T1000 (cell line): ENCODE results near the gene DNASE2.
"Not testable (repeated sequence)": the region's sequence is repeated elsewhere in the genome, so short reads cannot be mapped to it uniquely, and the experiment has no call there.

ENCODE experiments used
- DNase-seq: peaks from one replicate; lab custom pipeline; 2025; ENCODE audit warnings: mixed read lengths; lab: John Stamatoyannopoulos, UW

The DNASE2 gene

DNA sequence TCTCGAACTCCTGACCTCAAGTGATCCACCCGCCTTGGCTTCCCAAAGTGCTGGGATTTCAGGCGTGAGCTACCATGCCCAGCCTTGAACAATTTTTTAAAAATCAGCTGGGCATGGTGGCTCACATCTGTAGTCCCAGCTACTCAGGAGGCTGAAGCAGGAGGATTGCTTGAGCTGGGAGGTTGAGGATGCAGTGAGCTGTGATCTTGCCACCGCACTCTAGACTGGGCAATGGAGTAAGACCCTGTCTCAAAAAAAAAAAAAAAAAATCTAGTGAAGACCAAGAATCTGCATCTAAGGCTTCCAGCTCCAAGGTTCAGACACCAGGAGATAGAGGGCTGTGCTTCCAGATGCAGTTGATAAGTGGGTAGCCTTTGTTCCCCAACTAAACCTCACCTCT lies 17.1 kb downstream of the DNASE2 start:
- DNase-seq, result no peak

GRCh38 chr19:12859546-12859945 lies 21.7 kb downstream of the DNASE2 start:
- no peak for DNase-seq

DNA sequence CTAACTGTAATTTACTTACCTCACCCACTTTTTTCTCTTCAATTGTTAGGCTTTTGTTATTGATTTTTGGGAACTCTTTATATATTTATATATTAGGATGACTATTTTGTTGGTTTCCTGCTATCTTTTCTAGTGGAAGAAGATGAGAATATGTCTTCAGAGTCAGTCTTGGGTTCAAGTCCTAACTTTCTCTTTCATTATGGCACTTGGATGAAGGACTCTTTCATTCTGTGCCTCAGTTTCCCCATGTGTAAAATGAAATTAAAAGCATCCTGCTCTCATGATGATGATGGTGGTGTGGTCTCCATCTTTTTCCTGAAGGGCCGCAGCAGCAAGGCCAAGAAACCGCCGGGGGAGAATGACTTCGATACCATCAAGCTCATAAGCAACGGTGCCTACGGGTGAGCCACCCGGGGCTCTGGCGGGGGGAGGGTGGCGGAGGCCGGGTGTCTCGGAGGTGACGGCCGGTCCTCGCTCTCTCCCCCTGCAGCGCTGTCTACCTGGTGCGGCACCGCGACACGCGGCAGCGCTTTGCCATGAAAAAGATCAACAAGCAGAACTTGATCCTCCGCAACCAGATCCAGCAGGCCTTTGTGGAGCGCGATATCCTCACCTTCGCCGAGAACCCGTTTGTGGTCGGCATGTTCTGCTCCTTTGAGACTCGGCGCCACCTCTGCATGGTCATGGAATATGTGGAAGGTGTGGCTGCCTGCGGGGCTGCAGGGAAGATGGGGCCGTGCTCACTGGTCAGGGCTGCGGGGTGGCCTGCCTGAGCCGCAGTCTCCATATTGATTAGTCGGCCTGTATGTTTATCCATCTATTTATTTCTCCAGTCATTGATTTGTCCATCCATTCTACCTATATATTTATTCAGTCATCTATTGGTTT lies 23.0 kb downstream of the DNASE2 start:
- no peak for DNase-seq

DNA sequence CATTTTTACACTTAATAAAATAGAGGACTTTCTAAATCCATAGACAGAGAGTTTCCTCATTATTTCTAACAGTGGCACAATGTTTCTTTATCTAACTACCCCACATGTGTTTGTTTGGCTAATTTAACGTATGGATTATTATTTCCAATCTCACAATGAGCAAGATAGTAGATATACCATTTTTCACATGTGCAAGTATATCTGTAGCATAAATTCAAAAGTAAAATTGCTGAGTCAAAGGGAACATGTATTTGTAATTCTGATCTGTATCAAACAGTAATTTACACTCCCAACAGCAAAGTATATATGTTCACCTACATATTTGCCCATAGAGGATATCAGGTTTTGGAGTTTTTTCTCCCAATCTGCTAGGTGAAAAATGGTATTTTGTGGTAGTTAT lies 24.6 kb downstream of the DNASE2 start:
- DNase-seq, result no peak

DNA sequence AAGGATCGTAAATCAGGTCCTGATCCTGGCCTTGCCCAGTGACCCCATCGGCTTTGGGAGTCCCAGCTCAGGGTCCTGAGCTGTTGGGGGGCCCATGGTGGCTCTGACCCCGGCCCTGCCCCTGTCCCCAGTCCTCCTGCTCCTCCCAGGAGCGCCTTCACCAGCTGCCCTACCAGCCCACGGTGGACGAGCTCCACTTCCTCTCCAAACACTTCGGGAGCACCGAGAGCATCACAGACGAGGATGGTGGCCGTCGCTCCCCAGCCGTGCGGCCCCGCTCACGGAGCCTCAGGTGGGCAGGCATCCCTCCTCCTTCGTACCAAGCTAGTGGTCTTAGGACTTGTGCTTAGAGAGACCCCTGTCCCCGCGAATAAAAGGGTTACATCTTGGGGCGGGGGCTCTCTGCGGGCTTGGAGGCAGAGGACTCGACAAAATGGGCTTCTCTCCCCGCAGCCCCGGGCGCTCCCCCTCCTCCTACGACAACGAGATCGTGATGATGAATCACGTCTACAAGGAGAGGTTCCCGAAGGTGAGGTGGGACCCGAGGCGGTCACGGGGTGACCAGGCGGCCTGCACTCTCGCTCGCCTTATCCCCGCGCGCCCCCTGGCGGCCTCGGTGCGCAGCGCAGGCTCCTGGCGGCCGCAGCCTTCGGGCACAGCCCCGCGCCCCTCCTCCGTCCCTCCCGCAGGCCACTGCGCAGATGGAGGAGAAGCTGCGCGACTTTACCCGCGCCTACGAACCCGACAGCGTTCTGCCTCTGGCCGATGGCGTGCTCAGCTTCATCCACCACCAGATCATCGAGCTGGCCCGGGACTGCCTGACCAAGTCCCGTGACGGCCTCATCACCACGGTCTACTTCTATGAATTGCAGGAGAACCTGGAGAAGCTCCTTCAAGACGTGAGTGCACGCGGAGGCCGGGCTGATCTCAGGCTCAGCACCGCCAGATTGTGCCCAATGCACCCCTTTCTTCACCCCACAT lies 33.8 kb downstream of the DNASE2 start:
- peak; percentile 86 for DNase-seq

- DNase-seq, result not testable (repeated sequence)
Observed at GRCh38 chr19:12846613-12847012, 34.6 kb downstream of the DNASE2 start.

DNA sequence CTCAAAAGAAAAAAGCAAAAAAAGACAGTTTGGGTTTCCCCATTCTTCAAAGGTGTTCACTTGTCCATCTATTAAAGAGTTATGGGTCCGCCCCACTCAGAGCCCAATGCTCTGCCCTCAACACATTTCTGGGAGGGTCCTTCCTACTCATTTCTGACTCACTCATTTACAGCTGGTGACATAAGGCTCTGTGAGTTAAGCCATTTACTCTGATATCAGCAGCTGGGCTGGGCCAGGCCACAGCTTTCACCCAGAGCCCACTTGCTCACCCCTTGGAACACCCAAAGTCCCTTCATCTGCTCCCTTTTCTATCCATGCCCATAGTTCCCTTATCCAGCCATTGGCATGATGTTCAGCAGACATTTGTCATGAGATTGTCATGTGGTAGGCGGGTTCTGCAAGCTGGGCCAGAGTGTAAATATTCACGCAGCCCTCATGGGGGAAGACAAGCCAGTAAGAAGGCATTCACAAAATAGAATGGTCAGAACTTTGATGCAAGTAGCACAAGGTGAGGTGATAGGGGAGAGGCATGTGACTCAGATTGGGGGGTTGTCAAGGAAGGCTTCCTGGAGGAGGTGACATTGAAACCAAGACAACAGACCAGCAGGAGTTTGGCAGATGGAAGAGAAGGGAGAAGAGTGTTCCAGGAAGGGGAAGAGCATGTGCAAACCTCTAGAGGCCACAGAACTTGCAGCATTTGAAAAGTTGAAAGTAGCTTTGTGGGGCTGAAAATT lies 37.1 kb downstream of the DNASE2 start:
- DNase-seq, result no peak

DNA sequence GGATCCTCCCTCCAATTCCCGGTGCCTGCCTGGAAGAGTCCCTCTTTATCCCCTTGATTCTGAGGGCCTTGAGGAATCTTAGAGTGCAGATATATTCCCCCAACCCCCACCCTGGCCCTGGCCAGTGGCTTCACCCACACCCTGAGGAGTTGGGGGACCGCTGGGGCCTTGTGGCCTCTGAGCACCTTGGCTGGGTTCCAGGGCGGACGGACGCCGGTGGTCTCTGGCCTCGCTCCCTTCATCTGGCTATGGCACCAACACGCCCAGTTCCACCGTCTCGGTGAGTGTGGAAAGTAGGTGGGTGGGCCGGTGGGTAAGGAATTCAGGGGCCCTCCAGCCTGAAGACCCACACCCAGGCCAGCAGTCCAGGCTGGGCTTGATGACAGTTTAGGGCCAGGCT lies 37.9 kb downstream of the DNASE2 start:
- no peak for DNase-seq

- no peak for DNase-seq
Observed at GRCh38 chr19:12842511-12842910, 38.7 kb downstream of the DNASE2 start.

DNA sequence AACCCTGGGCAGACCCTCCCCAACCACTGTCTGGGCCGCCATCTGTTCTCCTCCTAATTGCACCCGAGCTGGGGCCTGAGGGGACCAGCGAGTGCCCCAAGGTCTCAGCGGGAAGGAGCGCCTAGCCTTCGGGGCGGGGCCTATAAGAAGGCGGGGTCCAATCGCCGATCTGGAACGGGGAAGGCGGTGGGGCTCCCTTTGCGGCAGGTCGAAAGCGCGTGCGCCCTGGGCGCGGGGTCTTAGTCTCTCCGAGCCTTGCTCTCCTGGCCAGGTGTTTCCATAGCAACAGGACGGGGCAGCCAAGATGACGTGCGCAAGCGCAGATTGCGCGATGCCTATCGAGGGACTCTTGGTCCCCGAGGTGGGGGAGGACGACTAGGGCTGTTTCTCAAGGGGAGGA lies 40.2 kb downstream of the DNASE2 start:
- DNase-seq, result peak; percentile 13

DNA sequence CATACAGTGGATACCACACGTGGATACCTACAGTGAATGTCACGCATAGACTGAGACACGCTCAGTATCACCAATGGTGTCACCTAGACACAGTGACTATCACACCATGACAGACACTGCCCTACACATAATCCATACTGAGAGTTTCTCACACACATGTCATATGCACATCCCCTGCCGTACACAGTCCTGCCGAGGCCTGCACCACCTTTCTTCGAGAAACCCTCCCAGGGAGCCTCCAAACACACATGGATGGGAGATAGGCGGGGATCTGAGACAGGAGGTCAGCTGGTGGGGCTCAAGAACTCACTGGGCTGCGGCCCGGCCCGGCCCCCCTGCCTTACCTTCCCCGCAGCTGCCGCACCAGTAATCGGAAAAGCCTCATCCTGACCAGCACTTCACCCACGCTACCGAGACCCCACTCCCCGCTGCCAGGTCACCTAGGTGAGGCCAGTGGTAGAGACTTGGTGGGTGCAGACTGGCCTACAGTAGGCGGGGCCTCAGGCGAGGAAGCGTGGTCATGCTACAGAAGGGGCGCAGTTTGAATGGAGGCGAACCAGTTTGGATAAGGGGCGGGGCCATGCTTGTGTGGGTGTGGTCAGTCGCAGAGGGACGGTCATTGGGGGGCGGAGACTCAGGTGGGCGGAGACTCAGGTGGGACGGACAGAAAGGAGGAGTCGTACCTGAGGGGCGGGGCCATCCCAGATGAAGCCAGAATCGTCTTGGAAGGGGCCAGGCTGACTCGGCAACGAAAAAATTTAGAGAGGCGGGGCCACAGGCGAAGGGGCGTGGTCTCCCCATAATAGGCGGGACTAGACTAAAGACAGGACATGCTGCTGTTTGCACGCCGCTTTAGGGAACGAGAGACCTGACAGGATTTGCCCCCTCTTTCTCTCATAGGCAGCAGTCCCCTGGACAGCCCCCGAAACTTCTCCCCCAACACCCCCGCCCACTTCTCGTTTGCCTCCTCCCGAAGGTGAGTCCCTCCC lies 40.9 kb downstream of the DNASE2 start:
- peak; percentile 66 for DNase-seq

- DNase-seq, result no peak
Observed at GRCh38 chr19:12838886-12839756, 42.1 kb downstream of the DNASE2 start.

GRCh38 chr19:12838182-12838885 lies 42.9 kb downstream of the DNASE2 start, which contains the start of gene MAST1:
Gene MAST1, plus strand, starts transcription at chr19:12838515. Its CDS starts 58 bp downstream, at chr19:12838573.
- DNase-seq, result no peak

- DNase-seq, result no peak
Observed at GRCh38 chr19:12837225-12837624, 44.0 kb downstream of the DNASE2 start.

GRCh38 chr19:12836529-12836863 lies 44.8 kb downstream of the DNASE2 start:
- no peak for DNase-seq

- DNase-seq, result no peak
Observed at GRCh38 chr19:12834976-12835757, 46.1 kb downstream of the DNASE2 start.

DNA sequence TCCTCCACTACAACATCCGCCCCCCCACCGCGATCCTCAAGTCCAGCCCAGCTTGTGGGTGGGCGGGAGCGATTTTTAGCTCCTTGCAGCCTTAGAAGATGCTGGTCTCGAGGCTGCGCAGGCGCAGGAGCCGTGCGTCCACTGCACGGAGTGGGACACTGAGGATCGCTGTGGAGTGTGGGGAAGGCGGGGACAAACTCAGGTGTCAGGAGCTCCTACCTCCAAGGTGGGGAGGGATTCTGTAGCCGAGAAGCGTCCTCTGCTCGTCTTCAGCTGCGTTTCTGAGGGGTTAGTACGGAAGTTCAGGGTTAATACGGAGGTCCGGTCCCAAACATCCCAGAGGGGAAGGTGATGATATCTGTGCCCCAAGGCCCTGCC lies 46.7 kb downstream of the DNASE2 start, which contains the start of gene RTBDN:
Gene RTBDN, minus strand, starts transcription at position 14 of the 378 bp plus-strand sequence. CDS start 4,600 bp downstream, outside the sequence.
- no peak for DNase-seq
